Heart right ventricle (tissue), 16 donors: ENCODE results near the gene IL5RA. TPM values are rescaled to one million over a fixed set of nuclear protein-coding genes. Genes with fewer than 3 reads are reported as not detected.
A peak's percentile ranks its signal among the peaks of the same experiment; 100 is the strongest.

Experiments used
- ATAC-seq, 8 donors: fragments of 200-7000 bp; cut with Tn5 transposase; one replicate each; pipeline ENCODE4 v1.9.1; 2020; ENCODE audit warnings: mild to moderate bottlenecking in 8 of 8, moderate library complexity in 8 of 8, moderate number of reproducible peaks in 1 of 8
- DNase-seq, 2 donors: peaks; one replicate each; pipeline ENCODE4 v3.0.0-alpha.2; 2020
- H3K27ac ChIP-seq, 10 donors: fragments of 200-600 bp; sonication (generic) in 2 of 10; one replicate each; pipeline versions ENCODE4 v1.5.0 to v1.8.0; 2020 to 2022; ENCODE audit warnings: mild to moderate bottlenecking in 3 of 10
- H3K27me3 ChIP-seq, 7 donors: fragments of 200-600 bp; one replicate each; pipeline ENCODE4 v1.8.0; 2021 to 2022; ENCODE audit warnings: mild to moderate bottlenecking in 2 of 7
- H3K36me3 ChIP-seq, 9 donors: fragments of 200-600 bp; sonication (generic) in 1 of 9; one replicate each; pipeline versions ENCODE4 v1.5.0 to v1.8.0; 2020 to 2022; ENCODE audit warnings: mild to moderate bottlenecking in 2 of 9
- H3K4me1 ChIP-seq, 9 donors: fragments of 200-600 bp; sonication (generic) in 1 of 9; one replicate each; pipeline versions ENCODE4 v1.5.0 to v1.8.0; 2020 to 2022; ENCODE audit warnings: mild to moderate bottlenecking in 4 of 9
- H3K4me3 ChIP-seq, 10 donors: fragments of 200-600 bp; sonication (generic) in 2 of 10; one replicate each; pipeline versions ENCODE4 v1.5.0 to v1.8.0; 2020 to 2022; ENCODE audit warnings: mild to moderate bottlenecking in 7 of 10, moderate library complexity in 2 of 10
- H3K9me3 ChIP-seq, 11 donors: fragments of 200-600 bp in 10 of 11; sonication (generic) in 2 of 11; one replicate each; pipeline versions ENCODE4 v1.5.0 to v1.8.0; 2013 to 2022; ENCODE audit warnings: mild to moderate bottlenecking in 2 of 11, control low read depth in 1 of 11, moderate library complexity in 1 of 11
- CTCF ChIP-seq, 9 donors: fragments of 200-600 bp; sonication (generic) in 2 of 9; IDR thresholded peaks; one replicate each; pipeline versions ENCODE4 v1.5.0 to v1.8.0; 2021 to 2022; ENCODE audit warnings: antibody characterized with exemption in 9 of 9, mild to moderate bottlenecking in 5 of 9, moderate library complexity in 1 of 9
- WGBS, 2 donors: extraction: QIAGEN DNeasy Blood & Tissue Kit; methylation state at CpG; one replicate each; pipeline ENCODE4 v1.1.7; 2013; ENCODE audit warnings: inconsistent platforms in 1 of 2; 5-methylcytosine and 5-hydroxymethylcytosine counted together
- intact Hi-C, 10 donors: fragments of 100-400 bp; cut with DNase I; formaldehyde crosslinking; loops; one replicate each; pipeline versions ENCODE4 v1.11.1 to v1.14.2; 2022
- long read RNA-seq, 3 donors: library from polyadenylated mRNA; unstranded; transcript quantifications; one replicate each; pipeline ENCODE4 v2.0.0, GENCODE V29; 2020 to 2021
- polyA plus RNA-seq, 2 donors: library from polyadenylated mRNA; stranded (reverse); fragments of 200-250 nt; gene quantifications; one replicate each; pipeline ENCODE4 v1.2.3, GENCODE V29; 2013
- total RNA-seq, 10 donors: library from RNA; stranded (reverse); fragmentation: NEBNext Ultra II Directional in 3 of 10; extraction: Animal tissue kit (Norgen Biotek cat#: 25700) in 3 of 10; gene quantifications; one replicate each; pipeline versions ENCODE4 v1.2.1 to v1.2.4, GENCODE V29; 2021 to 2023
- donor health status: Arrhythmogenic right ventricular cardiomyopathy.
- donor health status: ischemic (EF 13 %, LVEDD 7.1; RV severe dilation, severe dysfunction).
- donor health status: healthy with polysubstance abuse.
- donor health status: DM: no; HTN: yes; CAD: no.
- donor health status: DM: no; HTN: no; CAD: no.
- donor health status: ischemic (EF 25% LVEDD 6.9; RV normal size, moderate dysfunction).
- donor health status: ischemic (EF 25% LVEDD 5.7; RV mildly dilated, moderate dysfunction).
- donor health status: healthy.
- donor health status: DM: yes; HTN: yes; CAD: no.
- donor health status: Ischemic cardiomyopathy.
- donor health status: ischemic (EF 35%, LVEDD 5.7; RV mildly dilated, moderate dysfunction).
- donor health status: nonischemic (EF 11% LVEDD 7.7; RV severe dilation, severe dysfunction).
- donor health status: DM: yes; HTN: yes; CAD: no.
- donor health status: PGD.
- donor health status: ischemic (EF 29% LVEDD 5.4; RV normal size, mild dysfunction).
- donor health status: nonischemic (EF 23%, LVEDD 6.1; RV moderate dilation, normal function).

IL5RA gene
- 1 to 10 TPM in 1 of 10 donors, under 1 TPM in 4, not detected in 5; 0.23 to 1.1 (median 0.27) TPM for total RNA-seq
- polyA plus RNA-seq = under 1 TPM; 0.07 to 0.15 TPM
- long read RNA-seq, donor 1, partial matches to known transcripts = 0 of 1 reads
- long read RNA-seq, donor 1, other reads (novel, unspliced or antisense) = 1 of 1 reads
- long read RNA-seq, donor 2 = 0 reads
- long read RNA-seq, donor 3, partial matches to known transcripts = 0 of 1 reads
- long read RNA-seq, donor 3, other reads (novel, unspliced or antisense) = 1 of 1 reads

- ATAC-seq (peak in 4 of 8 donors; percentile 50 to 67 (median 60)), DNase-seq (no peak)
- Histone ChIP-seq H3K27me3 (peaks cover 0 to 5% (median 0%) of the 10 kb centered on the region in 7 donors), H3K27ac (peak within 1 kb of the TSS in 1 of 10 donors; percentile 15), H3K4me1 (peaks cover 0 to 10% (median 0%) of the 10 kb centered on the region in 9 donors), H3K9me3 (peaks cover 0 to 2% (median 0%) of the 10 kb centered on the region in 11 donors), H3K36me3 (no peaks in the 10 kb centered on the region), H3K4me3 (peak within 1 kb of the TSS in 7 of 10 donors; percentile 5 to 37 (median 26))
- intact Hi-C loops = no loop called here
- TF ChIP-seq CTCF (IDR thresholded peaks at IDR 0.05) = no peak
- 18 to 27% methylated on average over 4 of the region's 4 CpGs for WGBS, 2 donors
Observed at GRCh38 chr3:3110299-3110630, at the start of gene IL5RA. TSS of gene IL5RA (minus strand) at chr3:3110374. CDS start at chr3:3104984, 5,390 bp downstream.

- Histone ChIP-seq H3K27me3 (no peaks in the 10 kb centered on the region), H3K27ac (no peak overlapping the region), H3K4me1 (peaks cover 0 to 31% (median 8%) of the 10 kb centered on the region in 9 donors), H3K4me3 (no peak overlapping the region), H3K9me3 (no peaks in the 10 kb centered on the region), H3K36me3 (peaks cover 0 to 100% (median 36%) of the 10 kb centered on the region in 9 donors)
- intact Hi-C loops = no loop called here
- 86 to 88% methylated on average over 8 of the region's 8 CpGs for WGBS, 2 donors
- DNase-seq = no peak
- TF ChIP-seq CTCF (IDR thresholded peaks at IDR 0.05) = no peak
- no peak for ATAC-seq
Observed at GRCh38 chr3:3157484-3157883, 47.3 kb upstream of the IL5RA start.

GRCh38 chr3:3154879-3155610, 44.9 kb upstream of the IL5RA start:
- no peaks in the 10 kb centered on the region for H3K27me3 ChIP-seq
- H3K9me3 ChIP-seq = no peaks in the 10 kb centered on the region
- H3K27ac ChIP-seq = peak overlapping the region in 4 of 10 donors; percentile 2 to 34 (median 5)
- peaks cover 0 to 25% (median 0%) of the 10 kb centered on the region in 9 donors for H3K4me1 ChIP-seq
- WGBS, 2 donors = 84 to 88% methylated on average over 5 of the region's 5 CpGs
- peaks cover 0 to 100% (median 39%) of the 10 kb centered on the region in 9 donors for H3K36me3 ChIP-seq
- no peak for ATAC-seq
- no peak for TF ChIP-seq CTCF (IDR thresholded peaks at IDR 0.05)
- intact Hi-C loops = no loop called here
- no peak for DNase-seq
- H3K4me3 ChIP-seq = no peak overlapping the region

- 33 to 42% methylated on average over 1 of the region's 1 CpG for WGBS, 2 donors
- ATAC-seq = no peak
- no peak overlapping the region for H3K4me3 ChIP-seq
Observed at GRCh38 chr3:3151513-3151912, 41.3 kb upstream of the IL5RA start.

More at GRCh38 chr3:3151513-3151912, 41.3 kb upstream of the IL5RA start:
- Histone ChIP-seq H3K36me3 (peaks cover 0 to 100% (median 58%) of the 10 kb centered on the region in 9 donors), H3K27ac (no peak overlapping the region), H3K9me3 (no peaks in the 10 kb centered on the region), H3K4me1 (peaks cover 0 to 25% (median 0%) of the 10 kb centered on the region in 9 donors), H3K27me3 (no peaks in the 10 kb centered on the region)
- TF ChIP-seq CTCF (IDR thresholded peaks at IDR 0.05) = no peak
- no peak for DNase-seq
- intact Hi-C loops = no loop called here
